ENCODE measurements around the gene ENPP3.

ENPP3 gene

DNA sequence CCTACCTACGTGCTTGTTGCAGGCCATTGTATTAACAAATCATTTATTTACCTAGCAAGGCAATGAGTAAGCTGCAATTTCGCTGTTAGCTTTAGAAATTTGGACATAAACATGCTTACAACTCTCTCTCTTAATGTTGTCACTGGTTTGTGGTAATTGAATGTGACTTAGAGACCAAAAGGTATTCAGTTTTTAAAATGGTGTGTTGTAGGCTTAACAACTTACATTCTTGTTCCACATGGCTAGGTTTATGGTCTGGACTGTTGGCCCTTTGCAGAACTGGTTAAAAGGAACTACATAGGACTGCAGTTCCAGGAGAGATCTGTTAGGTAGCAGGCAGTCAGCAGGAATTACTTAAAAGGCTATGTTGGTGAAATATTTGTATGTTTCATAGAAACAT, 84.1 kb downstream of the ENPP3 start:
- CTCF ChIA-PET, result interaction anchor here (0.8 to 2.1 kb wide), 3 partner anchors 10 to 195 kb away, joined by 3 to 5 read pairs (median 3); no protein-coding TSS in a partner anchor
- Histone ChIP-seq H3K27ac (ENCODE audit: extremely low read depth, low read depth, low read length) (no peak overlapping the region), H3K9me3 (ENCODE audit: control insufficient read depth, insufficient read depth, low read depth, low read length) (no peaks in the 10 kb centered on the region), H3K4me3 (ENCODE audit: low read depth, low read length) (no peak overlapping the region), H3K4me1 (ENCODE audit: control insufficient read depth, insufficient read depth, low read length) (no peaks in the 10 kb centered on the region), H3K36me3 (ENCODE audit: control insufficient read depth in 2 of 2, insufficient read depth in 1 of 2, low read length in 2 of 2) (no peaks in the 10 kb centered on the region)
- POLR2A ChIA-PET, result no interaction called here
- no peak for TF ChIP-seq ZNF624 (tag by site-specific recombination; IDR thresholded peaks at IDR 0.05)
- no peak for TF ChIP-seq ZNF248 (tag by site-specific recombination; IDR thresholded peaks at IDR 0.05)
- TF ChIP-seq ZNF416 (tag by site-specific recombination; IDR thresholded peaks at IDR 0.05), result no peak
- no peak for TF ChIP-seq ZNF37A (tag by site-specific recombination; IDR thresholded peaks at IDR 0.05)
- TF ChIP-seq ZBTB20 (tag by site-specific recombination; IDR thresholded peaks at IDR 0.05), result no peak
- TF ChIP-seq, protein P1, sequence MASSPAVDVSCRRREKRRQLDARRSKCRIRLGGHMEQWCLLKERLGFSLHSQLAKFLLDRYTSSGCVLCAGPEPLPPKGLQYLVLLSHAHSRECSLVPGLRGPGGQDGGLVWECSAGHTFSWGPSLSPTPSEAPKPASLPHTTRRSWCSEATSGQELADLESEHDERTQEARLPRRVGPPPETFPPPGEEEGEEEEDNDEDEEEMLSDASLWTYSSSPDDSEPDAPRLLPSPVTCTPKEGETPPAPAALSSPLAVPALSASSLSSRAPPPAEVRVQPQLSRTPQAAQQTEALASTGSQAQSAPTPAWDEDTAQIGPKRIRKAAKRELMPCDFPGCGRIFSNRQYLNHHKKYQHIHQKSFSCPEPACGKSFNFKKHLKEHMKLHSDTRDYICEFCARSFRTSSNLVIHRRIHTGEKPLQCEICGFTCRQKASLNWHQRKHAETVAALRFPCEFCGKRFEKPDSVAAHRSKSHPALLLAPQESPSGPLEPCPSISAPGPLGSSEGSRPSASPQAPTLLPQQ (tag by site-specific recombination; IDR thresholded peaks at IDR 0.05), result no peak
- TF ChIP-seq ZNF837 (tag by site-specific recombination; IDR thresholded peaks at IDR 0.05), result no peak
- TF ChIP-seq ZFP69B (tag by site-specific recombination; IDR thresholded peaks at IDR 0.05), result no peak
- no peak for TF ChIP-seq ZFP37 (tag by site-specific recombination; IDR thresholded peaks at IDR 0.05)
- TF ChIP-seq ZNF121 (tag by site-specific recombination; IDR thresholded peaks at IDR 0.05), result no peak
- TF ChIP-seq ZSCAN30 (tag by site-specific recombination; IDR thresholded peaks at IDR 0.05), result no peak
- TF ChIP-seq, protein P2, sequence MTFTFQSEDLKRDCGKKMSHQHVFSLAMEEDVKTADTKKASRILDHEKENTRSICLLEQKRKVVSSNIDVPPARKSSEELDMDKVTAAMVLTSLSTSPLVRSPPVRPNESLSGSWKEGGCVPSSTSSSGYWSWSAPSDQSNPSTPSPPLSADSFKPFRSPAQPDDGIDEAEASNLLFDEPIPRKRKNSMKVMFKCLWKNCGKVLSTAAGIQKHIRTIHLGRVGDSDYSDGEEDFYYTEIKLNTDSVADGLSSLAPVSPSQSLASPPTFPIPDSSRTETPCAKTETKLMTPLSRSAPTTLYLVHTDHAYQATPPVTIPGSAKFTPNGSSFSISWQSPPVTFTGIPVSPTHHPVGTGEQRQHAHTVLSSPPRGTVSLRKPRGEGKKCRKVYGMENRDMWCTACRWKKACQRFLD (tag by site-specific recombination; IDR thresholded peaks at IDR 0.05), result no peak
- no peak for TF ChIP-seq ZNF133 (tag by site-specific recombination; IDR thresholded peaks at IDR 0.05)
- TF ChIP-seq ZBTB17 (tag by site-specific recombination; IDR thresholded peaks at IDR 0.05), result no peak
- no peak for TF ChIP-seq ZNF274 (IDR thresholded peaks at IDR 0.05; ENCODE audit: low read length)
- TF ChIP-seq ZNF274 (tag by site-specific recombination; IDR thresholded peaks at IDR 0.05; ENCODE audit: borderline replicate concordance), result no peak
- TF ChIP-seq, protein P3, sequence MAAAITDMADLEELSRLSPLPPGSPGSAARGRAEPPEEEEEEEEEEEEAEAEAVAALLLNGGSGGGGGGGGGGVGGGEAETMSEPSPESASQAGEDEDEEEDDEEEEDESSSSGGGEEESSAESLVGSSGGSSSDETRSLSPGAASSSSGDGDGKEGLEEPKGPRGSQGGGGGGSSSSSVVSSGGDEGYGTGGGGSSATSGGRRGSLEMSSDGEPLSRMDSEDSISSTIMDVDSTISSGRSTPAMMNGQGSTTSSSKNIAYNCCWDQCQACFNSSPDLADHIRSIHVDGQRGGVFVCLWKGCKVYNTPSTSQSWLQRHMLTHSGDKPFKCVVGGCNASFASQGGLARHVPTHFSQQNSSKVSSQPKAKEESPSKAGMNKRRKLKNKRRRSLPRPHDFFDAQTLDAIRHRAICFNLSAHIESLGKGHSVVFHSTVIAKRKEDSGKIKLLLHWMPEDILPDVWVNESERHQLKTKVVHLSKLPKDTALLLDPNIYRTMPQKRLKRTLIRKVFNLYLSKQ (tag by site-specific recombination; IDR thresholded peaks at IDR 0.05; ENCODE audit: borderline replicate concordance), result no peak

DNA sequence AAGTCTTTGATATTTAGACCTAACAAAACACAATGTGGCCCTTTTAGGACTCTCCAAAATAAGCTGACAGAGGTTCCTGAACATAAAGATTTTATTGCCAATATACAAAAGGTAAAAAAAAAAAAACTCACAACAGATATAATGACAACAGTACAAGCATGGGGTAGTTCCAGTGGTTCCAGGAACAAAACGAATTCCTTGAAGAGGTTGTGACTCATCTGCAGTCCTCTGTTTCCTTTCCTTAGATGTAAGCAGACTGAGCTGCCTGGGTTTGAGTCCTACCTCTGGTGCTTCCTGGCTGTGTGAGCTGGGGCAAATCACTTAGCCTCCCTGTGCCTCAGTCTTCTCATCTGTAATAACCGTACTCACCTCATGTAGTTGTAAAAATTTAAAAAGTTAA, 87.0 kb downstream of the ENPP3 start:
- H3K4me3 ChIP-seq (ENCODE audit: low read depth, low read length), result no peak overlapping the region
- POLR2A ChIA-PET, result no interaction called here
- CTCF ChIA-PET, result interaction anchor here (0.7 kb wide), 1 partner anchor 29 kb away, joined by 3 read pairs; no protein-coding TSS in a partner anchor
- H3K4me1 ChIP-seq (ENCODE audit: control insufficient read depth, insufficient read depth, low read length), result no peaks in the 10 kb centered on the region
- H3K27ac ChIP-seq (ENCODE audit: extremely low read depth, low read depth, low read length), result no peak overlapping the region
- H3K36me3 ChIP-seq (ENCODE audit: control insufficient read depth in 2 of 2, insufficient read depth in 1 of 2, low read length in 2 of 2), result no peaks in the 10 kb centered on the region
- no peaks in the 10 kb centered on the region for H3K9me3 ChIP-seq (ENCODE audit: control insufficient read depth, insufficient read depth, low read depth, low read length)
- TF ChIP-seq ZNF140 (tag by site-specific recombination; IDR thresholded peaks at IDR 0.05), result no peak
- no peak for TF ChIP-seq ZNF335 (tag by site-specific recombination; conservative IDR thresholded peaks at IDR 0.05)
- no peak for TF ChIP-seq KLF16 (tag by site-specific recombination; IDR thresholded peaks at IDR 0.05)
- TF ChIP-seq ZNF501 (tag by site-specific recombination; IDR thresholded peaks at IDR 0.05), result no peak
- TF ChIP-seq FEZF1 (tag by site-specific recombination; IDR thresholded peaks at IDR 0.05), result no peak
- TF ChIP-seq, protein P4, sequence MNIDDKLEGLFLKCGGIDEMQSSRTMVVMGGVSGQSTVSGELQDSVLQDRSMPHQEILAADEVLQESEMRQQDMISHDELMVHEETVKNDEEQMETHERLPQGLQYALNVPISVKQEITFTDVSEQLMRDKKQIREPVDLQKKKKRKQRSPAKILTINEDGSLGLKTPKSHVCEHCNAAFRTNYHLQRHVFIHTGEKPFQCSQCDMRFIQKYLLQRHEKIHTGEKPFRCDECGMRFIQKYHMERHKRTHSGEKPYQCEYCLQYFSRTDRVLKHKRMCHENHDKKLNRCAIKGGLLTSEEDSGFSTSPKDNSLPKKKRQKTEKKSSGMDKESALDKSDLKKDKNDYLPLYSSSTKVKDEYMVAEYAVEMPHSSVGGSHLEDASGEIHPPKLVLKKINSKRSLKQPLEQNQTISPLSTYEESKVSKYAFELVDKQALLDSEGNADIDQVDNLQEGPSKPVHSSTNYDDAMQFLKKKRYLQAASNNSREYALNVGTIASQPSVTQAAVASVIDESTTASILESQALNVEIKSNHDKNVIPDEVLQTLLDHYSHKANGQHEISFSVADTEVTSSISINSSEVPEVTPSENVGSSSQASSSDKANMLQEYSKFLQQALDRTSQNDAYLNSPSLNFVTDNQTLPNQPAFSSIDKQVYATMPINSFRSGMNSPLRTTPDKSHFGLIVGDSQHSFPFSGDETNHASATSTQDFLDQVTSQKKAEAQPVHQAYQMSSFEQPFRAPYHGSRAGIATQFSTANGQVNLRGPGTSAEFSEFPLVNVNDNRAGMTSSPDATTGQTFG (tag by site-specific recombination; IDR thresholded peaks at IDR 0.05; ENCODE audit: borderline replicate concordance), result no peak
- TF ChIP-seq, protein P5, sequence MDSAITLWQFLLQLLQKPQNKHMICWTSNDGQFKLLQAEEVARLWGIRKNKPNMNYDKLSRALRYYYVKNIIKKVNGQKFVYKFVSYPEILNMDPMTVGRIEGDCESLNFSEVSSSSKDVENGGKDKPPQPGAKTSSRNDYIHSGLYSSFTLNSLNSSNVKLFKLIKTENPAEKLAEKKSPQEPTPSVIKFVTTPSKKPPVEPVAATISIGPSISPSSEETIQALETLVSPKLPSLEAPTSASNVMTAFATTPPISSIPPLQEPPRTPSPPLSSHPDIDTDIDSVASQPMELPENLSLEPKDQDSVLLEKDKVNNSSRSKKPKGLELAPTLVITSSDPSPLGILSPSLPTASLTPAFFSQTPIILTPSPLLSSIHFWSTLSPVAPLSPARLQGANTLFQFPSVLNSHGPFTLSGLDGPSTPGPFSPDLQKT (IDR thresholded peaks at IDR 0.05; ENCODE audit: borderline replicate concordance, low read depth, low read length), result no peak
- TF ChIP-seq ZNF560 (tag by site-specific recombination; IDR thresholded peaks at IDR 0.05; ENCODE audit: borderline replicate concordance), result no peak
- no peak for TF ChIP-seq ZNF707 (tag by site-specific recombination; IDR thresholded peaks at IDR 0.05)
- TF ChIP-seq GLI2 (tag by site-specific recombination; IDR thresholded peaks at IDR 0.05; ENCODE audit: borderline replicate concordance, low read depth), result no peak
- TF ChIP-seq, protein P6, sequence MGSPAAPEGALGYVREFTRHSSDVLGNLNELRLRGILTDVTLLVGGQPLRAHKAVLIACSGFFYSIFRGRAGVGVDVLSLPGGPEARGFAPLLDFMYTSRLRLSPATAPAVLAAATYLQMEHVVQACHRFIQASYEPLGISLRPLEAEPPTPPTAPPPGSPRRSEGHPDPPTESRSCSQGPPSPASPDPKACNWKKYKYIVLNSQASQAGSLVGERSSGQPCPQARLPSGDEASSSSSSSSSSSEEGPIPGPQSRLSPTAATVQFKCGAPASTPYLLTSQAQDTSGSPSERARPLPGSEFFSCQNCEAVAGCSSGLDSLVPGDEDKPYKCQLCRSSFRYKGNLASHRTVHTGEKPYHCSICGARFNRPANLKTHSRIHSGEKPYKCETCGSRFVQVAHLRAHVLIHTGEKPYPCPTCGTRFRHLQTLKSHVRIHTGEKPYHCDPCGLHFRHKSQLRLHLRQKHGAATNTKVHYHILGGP (tag by site-specific recombination; IDR thresholded peaks at IDR 0.05), result no peak
- no peak for TF ChIP-seq ZNF174 (tag by site-specific recombination; IDR thresholded peaks at IDR 0.05)
